Stimulated activated CD8-positive, alpha-beta memory T cell treated with anti-CD3 and anti-CD28 coated beads, Interleukin-4, amount 100 ng/mL, for 24 hours (primary cell): ENCODE results near the gene DDAH2.

Source experiments
- DNase-seq: peaks from one replicate; pipeline ENCODE4 v3.0.0-alpha.2; 2020; ENCODE audit warnings: low read depth

Gene DDAH2

GRCh38 chr6:31761343-31761742, 32.2 kb upstream of the DDAH2 start:
- DNase-seq, result no peak

- no peak for DNase-seq
These were observed 31.7 kb upstream of the DDAH2 start for GRCh38 chr6:31760790-31761189.

- DNase-seq, result no peak
These were observed 29.2 kb upstream of the DDAH2 start for GRCh38 chr6:31758281-31758680.

- no peak for DNase-seq
These were observed 23.7 kb upstream of the DDAH2 start for GRCh38 chr6:31752739-31753319.

GRCh38 chr6:31750411-31751022, 21.4 kb upstream of the DDAH2 start:
- no peak for DNase-seq

GRCh38 chr6:31749301-31750036, 20.4 kb upstream of the DDAH2 start:
- no peak for DNase-seq

GRCh38 chr6:31744422-31744821, 15.3 kb upstream of the DDAH2 start:
- DNase-seq, result no peak

GRCh38 chr6:31742894-31743293, 13.8 kb upstream of the DDAH2 start:
- DNase-seq, result no peak

GRCh38 chr6:31741815-31742214, 12.7 kb upstream of the DDAH2 start:
- no peak for DNase-seq

GRCh38 chr6:31740397-31741223, 11.5 kb upstream of the DDAH2 start:
- DNase-seq, result no peak

GRCh38 chr6:31739639-31740396, 10.7 kb upstream of the DDAH2 start, which contains the start of gene MSH5:
Gene MSH5 (plus strand): TSS chr6:31740005. CDS start chr6:31740467, 462 bp downstream.
- DNase-seq, result peak; percentile 95

GRCh38 chr6:31737991-31738979, 9.2 kb upstream of the DDAH2 start:
- peak; percentile 28 for DNase-seq

- DNase-seq, result no peak
These were observed 8.4 kb upstream of the DDAH2 start for GRCh38 chr6:31737315-31737990.

GRCh38 chr6:31736768-31737314, 7.7 kb upstream of the DDAH2 start:
- DNase-seq, result no peak

- DNase-seq, result peak; percentile 70
These were observed 7.1 kb upstream of the DDAH2 start, which contains the start of gene CLIC1 for GRCh38 chr6:31736021-31736767. Gene CLIC1 (minus strand): TSS chr6:31736530. CDS start chr6:31736300, 230 bp downstream.

- peak; percentile 42 for DNase-seq
These were observed 5.8 kb upstream of the DDAH2 start for GRCh38 chr6:31734821-31735406.

GRCh38 chr6:31734247-31734820, 5.2 kb upstream of the DDAH2 start:
- no peak for DNase-seq

GRCh38 chr6:31733734-31734133, 4.6 kb upstream of the DDAH2 start:
- no peak for DNase-seq
